Right atrium auricular region (tissue), 2 donors: ENCODE results near the gene SARDH. TPM values are rescaled to one million over a fixed set of nuclear protein-coding genes. Genes with fewer than 3 reads are reported as not detected.

Experiments
- DNase-seq: peaks from one replicate; pipeline ENCODE4 v3.0.0-alpha.2; 2019; ENCODE audit warnings: low spot score
- H3K27ac ChIP-seq, 2 donors: fragments of 200-600 bp; sonication (generic); 1 replicate in 1 of 2; 2 replicates in 1 of 2; pipeline ENCODE4 v1.5.1; 2016 to 2019
- H3K27me3 ChIP-seq, 2 donors: fragments of 200-600 bp; sonication (generic); one replicate each; pipeline versions ENCODE4 v1.5.1 to v1.6.0; 2017 to 2019
- H3K36me3 ChIP-seq: fragments of 200-600 bp; sonication (generic); one replicate; pipeline ENCODE4 v1.5.1; 2016
- H3K4me1 ChIP-seq, 2 donors: fragments of 200-600 bp; sonication (generic); one replicate each; pipeline versions ENCODE4 v1.5.1 to v1.6.0; 2017 to 2019
- H3K4me3 ChIP-seq, 2 donors: fragments of 200-600 bp; sonication (generic); 1 replicate in 1 of 2; 2 replicates in 1 of 2; pipeline ENCODE4 v1.5.1; 2017 to 2019; ENCODE audit warnings: mild to moderate bottlenecking in 1 of 2, moderate library complexity in 1 of 2
- H3K9me3 ChIP-seq, 2 donors: fragments of 200-600 bp; sonication (generic); one replicate each; pipeline ENCODE4 v1.5.1; 2019
- CTCF ChIP-seq, 2 donors: fragments of 200-600 bp; sonication (generic); IDR thresholded peaks; one replicate each; pipeline ENCODE4 v1.5.1; 2019; ENCODE audit warnings: antibody characterized with exemption in 2 of 2
- total RNA-seq, 2 donors: library from RNA; depleted of rRNA; stranded (reverse); fragments of >200 nt; gene quantifications; one replicate each; pipeline ENCODE4 v1.1.0, GENCODE V29; 2016

Gene SARDH
- total RNA-seq, 2 donors from 2014 or later: 0.63 to 0.94 TPM

- H3K36me3 ChIP-seq: no peaks in the 10 kb centered on the region
- no peak overlapping the region for H3K4me3 ChIP-seq
- no peak for DNase-seq
- no peak for TF ChIP-seq CTCF (IDR thresholded peaks at IDR 0.05)
- peaks cover 0 to 34% of the 10 kb centered on the region in 2 donors for H3K4me1 ChIP-seq
- no peak overlapping the region for H3K27ac ChIP-seq
- no peaks in the 10 kb centered on the region for H3K27me3 ChIP-seq
- H3K9me3 ChIP-seq: no peaks in the 10 kb centered on the region
Measured at GRCh38 chr9:133712221-133713100, 25.7 kb downstream of the SARDH start.

- peaks cover 0 to 38% of the 10 kb centered on the region in 2 donors for H3K4me1 ChIP-seq
- H3K27ac ChIP-seq: peak overlapping the region in 1 of 2 donors; percentile 40
- peak; percentile 81 for DNase-seq
- H3K36me3 ChIP-seq: no peaks in the 10 kb centered on the region
- H3K4me3 ChIP-seq: no peak overlapping the region
- no peaks in the 10 kb centered on the region for H3K9me3 ChIP-seq
- no peak for TF ChIP-seq CTCF (IDR thresholded peaks at IDR 0.05)
- no peaks in the 10 kb centered on the region for H3K27me3 ChIP-seq
Measured at GRCh38 chr9:133711428-133712220, 26.5 kb downstream of the SARDH start.

- no peaks in the 10 kb centered on the region for H3K27me3 ChIP-seq
- H3K4me1 ChIP-seq: peaks cover 0 to 30% of the 10 kb centered on the region in 2 donors
- TF ChIP-seq CTCF (IDR thresholded peaks at IDR 0.05): no peak
- no peak for DNase-seq
- peak overlapping the region in 1 of 2 donors; percentile 40 for H3K27ac ChIP-seq
- no peaks in the 10 kb centered on the region for H3K9me3 ChIP-seq
- H3K4me3 ChIP-seq: no peak overlapping the region
- no peaks in the 10 kb centered on the region for H3K36me3 ChIP-seq
Measured at GRCh38 chr9:133710661-133711427, 27.3 kb downstream of the SARDH start.

GRCh38 chr9:133709691-133710571 lies 28.2 kb downstream of the SARDH start:
- Histone ChIP-seq H3K36me3 (no peaks in the 10 kb centered on the region), H3K4me1 (peaks cover 0 to 21% of the 10 kb centered on the region in 2 donors), H3K27me3 (no peaks in the 10 kb centered on the region), H3K4me3 (no peak overlapping the region), H3K9me3 (no peaks in the 10 kb centered on the region), H3K27ac (no peak overlapping the region)
- TF ChIP-seq CTCF (IDR thresholded peaks at IDR 0.05): no peak
- no peak for DNase-seq
